DOHH2 (cell line): Measurements from ENCODE around the gene MAL.

Experiments
- EZH2phosphoT487 ChIP-seq: fragments of 200-600 bp; sonication (generic); IDR thresholded peaks from 2 replicates; pipeline ENCODE4 v1.6.1; 2017; ENCODE audit warnings: borderline replicate concordance, mild to moderate bottlenecking, antibody characterized with exemption, low read length, moderate library complexity, mixed read lengths
- TF ChIP-seq, protein P1 (sequence below): fragments of 200-600 bp; sonication (generic); IDR thresholded peaks from one replicate; pipeline ENCODE4 v1.5.1; 2014; ENCODE audit warnings: antibody characterized with exemption, mild to moderate bottlenecking, low read depth, low read length; ENCODE audit not compliant: poor library complexity, severe bottlenecking

DNA sequence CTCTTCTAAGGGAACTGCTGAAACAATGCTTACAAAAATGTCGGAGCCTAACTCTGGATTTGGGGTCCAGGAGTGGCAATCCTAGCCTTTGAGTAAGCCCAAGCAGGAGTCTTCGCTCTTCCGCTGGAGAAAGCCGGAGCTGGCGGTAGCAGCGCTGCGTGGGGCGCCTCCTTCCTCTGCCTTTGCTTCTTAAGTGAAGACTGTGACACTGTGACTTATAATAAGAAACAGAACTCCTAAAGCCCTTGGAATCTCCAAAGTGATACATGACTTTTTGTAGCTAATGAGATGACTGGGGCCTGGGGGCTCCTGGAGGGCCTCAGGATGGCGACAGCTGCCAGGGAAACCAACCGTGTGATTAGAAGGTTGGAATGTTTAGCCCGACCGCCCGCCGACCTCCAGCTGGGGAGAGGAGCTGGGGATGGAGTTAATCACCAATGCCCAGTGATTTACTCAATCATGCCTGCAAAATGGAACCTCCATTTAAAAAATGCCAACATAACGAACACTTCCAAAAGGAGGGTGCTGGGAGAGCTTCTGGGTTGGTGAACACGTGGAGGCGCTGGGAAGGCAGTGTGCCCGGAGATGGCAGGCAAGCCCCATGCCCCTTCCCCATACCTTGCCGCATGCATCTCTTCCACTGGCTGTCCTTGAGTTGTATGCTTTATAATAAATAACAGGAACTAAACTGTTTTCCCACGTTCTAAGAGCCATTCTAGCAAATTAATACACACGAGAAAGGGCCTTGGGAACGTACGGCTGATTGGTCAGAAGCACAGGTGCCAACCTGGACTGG is 29.0 kb upstream of the MAL start:
- TF ChIP-seq, protein P1, sequence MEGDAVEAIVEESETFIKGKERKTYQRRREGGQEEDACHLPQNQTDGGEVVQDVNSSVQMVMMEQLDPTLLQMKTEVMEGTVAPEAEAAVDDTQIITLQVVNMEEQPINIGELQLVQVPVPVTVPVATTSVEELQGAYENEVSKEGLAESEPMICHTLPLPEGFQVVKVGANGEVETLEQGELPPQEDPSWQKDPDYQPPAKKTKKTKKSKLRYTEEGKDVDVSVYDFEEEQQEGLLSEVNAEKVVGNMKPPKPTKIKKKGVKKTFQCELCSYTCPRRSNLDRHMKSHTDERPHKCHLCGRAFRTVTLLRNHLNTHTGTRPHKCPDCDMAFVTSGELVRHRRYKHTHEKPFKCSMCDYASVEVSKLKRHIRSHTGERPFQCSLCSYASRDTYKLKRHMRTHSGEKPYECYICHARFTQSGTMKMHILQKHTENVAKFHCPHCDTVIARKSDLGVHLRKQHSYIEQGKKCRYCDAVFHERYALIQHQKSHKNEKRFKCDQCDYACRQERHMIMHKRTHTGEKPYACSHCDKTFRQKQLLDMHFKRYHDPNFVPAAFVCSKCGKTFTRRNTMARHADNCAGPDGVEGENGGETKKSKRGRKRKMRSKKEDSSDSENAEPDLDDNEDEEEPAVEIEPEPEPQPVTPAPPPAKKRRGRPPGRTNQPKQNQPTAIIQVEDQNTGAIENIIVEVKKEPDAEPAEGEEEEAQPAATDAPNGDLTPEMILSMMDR: no peak
- no peak for TF ChIP-seq EZH2phosphoT487
